ENCODE data around the gene ITGA3. TPM values are rescaled to one million over a fixed set of nuclear protein-coding genes. Genes with fewer than 3 reads are reported as not detected.

Gene ITGA3
- polyA plus RNA-seq, 2 donors = 38.3 to 41.8 TPM

DNA sequence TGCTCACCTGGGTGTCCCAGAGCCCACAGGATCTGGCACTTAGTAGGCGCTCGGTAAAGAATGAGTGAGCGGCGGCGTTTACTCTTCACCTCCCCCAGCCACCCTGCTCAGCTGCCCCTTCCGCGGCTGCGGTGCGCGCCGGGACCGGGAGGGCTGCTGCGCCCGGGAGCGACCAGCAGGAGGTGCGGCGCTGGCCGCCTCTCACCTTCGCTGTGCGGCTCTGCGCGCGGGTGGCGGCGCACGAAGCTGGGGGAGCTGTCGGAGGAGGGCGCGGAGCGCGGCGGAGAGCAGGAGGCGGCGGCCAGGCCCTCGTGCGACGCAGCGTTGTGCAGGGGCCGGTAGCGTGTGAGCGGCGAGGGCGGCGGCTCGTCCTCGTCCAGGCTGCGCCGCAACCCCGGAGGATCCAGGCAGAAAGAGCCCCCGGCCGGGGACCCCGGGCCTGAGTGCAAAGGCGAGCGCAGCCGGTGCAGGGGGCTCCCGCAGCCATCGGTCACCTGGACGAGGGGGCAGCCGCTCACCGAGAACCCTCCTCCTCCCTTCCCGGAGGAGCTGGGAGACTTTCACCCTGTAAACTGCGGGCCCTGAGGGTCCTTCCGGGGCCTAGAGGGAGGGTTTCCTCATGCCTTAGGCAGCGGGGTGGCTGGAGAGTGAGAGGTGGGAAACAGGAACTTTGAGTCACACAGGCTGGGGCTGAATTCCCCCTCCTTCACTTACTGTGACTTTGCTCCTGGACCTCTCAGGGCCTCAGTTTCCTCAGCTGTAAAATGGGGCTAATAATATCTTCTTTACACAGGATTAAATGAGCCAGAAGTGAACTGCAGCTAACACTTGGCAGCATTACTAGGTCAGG, 61.5 kb downstream of the ITGA3 start:
- no peak overlapping the region for H3K27ac ChIP-seq (ENCODE audit: low read depth in 2 of 2, low read length in 1 of 2)
- H3K4me3 ChIP-seq (ENCODE audit: low read depth in 1 of 2, low read length in 2 of 2) = no peak overlapping the region
- no peaks in the 10 kb centered on the region for H3K36me3 ChIP-seq (ENCODE audit: control insufficient read depth in 2 of 2, insufficient read depth in 2 of 2, low read length in 1 of 2)
- 12% methylated on average over 63 to 64 of the region's 64 CpGs for WGBS, 2 donors
- peaks cover under 1 to 10% of the 10 kb centered on the region in 2 donors for H3K4me1 ChIP-seq (ENCODE audit: control insufficient read depth in 2 of 2, insufficient read depth in 2 of 2, low read length in 1 of 2)
- H3K9me3 ChIP-seq (ENCODE audit: control insufficient read depth in 2 of 2, insufficient read depth in 1 of 2, low read depth in 1 of 2, low read length in 1 of 2) = no peaks in the 10 kb centered on the region
- no peaks in the 10 kb centered on the region for H3K27me3 ChIP-seq (ENCODE audit: control insufficient read depth in 1 of 2, insufficient read depth in 2 of 2, low read length in 2 of 2)

DNA sequence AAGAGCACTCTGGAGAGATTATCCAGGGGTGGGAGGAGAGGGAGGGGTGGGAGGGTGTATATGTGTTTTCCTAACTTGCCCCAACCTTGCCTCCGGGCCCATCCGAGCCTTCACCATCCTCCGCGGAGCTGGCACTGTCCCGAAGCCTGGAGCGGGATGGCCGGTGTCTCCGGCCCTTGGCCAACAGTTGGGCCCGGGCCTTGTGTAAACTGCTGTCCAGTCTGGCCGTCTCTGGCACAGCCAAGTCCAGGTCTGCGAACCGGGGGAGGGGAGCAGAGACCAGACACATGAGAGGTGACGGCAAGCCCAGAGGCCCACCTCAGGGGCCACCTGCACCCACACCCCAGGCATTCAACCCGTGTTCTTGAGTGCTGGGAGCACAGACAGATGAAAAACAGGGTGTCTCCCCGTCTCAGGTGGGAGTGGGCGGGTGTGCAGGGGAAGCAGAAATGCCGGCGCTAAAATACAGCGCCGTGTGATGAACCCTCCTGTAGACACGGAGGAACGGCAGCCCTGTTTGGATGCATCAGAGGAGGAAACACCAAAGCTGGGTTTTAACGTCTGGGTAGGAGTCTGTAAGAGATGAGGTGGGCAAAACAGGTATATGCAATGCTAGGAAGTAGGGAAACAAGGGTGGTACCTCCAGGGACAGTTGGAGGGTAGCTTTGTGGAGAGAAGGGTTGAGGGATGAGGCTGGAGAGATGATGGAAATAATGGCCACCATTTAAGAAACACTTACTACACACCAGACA, 62.3 kb downstream of the ITGA3 start:
- Histone ChIP-seq H3K4me3 (ENCODE audit: low read depth in 1 of 2, low read length in 2 of 2) (no peak overlapping the region), H3K36me3 (ENCODE audit: control insufficient read depth in 2 of 2, insufficient read depth in 2 of 2, low read length in 1 of 2) (no peaks in the 10 kb centered on the region), H3K9me3 (ENCODE audit: control insufficient read depth in 2 of 2, insufficient read depth in 1 of 2, low read depth in 1 of 2, low read length in 1 of 2) (no peaks in the 10 kb centered on the region), H3K4me1 (ENCODE audit: control insufficient read depth in 2 of 2, insufficient read depth in 2 of 2, low read length in 1 of 2) (peaks cover 0 to 3% of the 10 kb centered on the region in 2 donors), H3K27ac (ENCODE audit: low read depth in 2 of 2, low read length in 1 of 2) (no peak overlapping the region), H3K27me3 (ENCODE audit: control insufficient read depth in 1 of 2, insufficient read depth in 2 of 2, low read length in 2 of 2) (no peaks in the 10 kb centered on the region)
- WGBS, 2 donors = 66 to 69% methylated on average over 23 of the region's 23 CpGs

GRCh38 chr17:50118828-50119218, 62.9 kb downstream of the ITGA3 start:
- H3K27me3 ChIP-seq (ENCODE audit: control insufficient read depth in 1 of 2, insufficient read depth in 2 of 2, low read length in 2 of 2) = no peaks in the 10 kb centered on the region
- H3K4me1 ChIP-seq (ENCODE audit: control insufficient read depth in 2 of 2, insufficient read depth in 2 of 2, low read length in 1 of 2) = peaks cover under 1 to 6% of the 10 kb centered on the region in 2 donors
- no peak overlapping the region for H3K4me3 ChIP-seq (ENCODE audit: low read depth in 1 of 2, low read length in 2 of 2)
- 85 to 87% methylated on average over 4 of the region's 4 CpGs for WGBS, 2 donors
- H3K27ac ChIP-seq (ENCODE audit: low read depth in 2 of 2, low read length in 1 of 2) = no peak overlapping the region
- H3K9me3 ChIP-seq (ENCODE audit: control insufficient read depth in 2 of 2, insufficient read depth in 1 of 2, low read depth in 1 of 2, low read length in 1 of 2) = no peaks in the 10 kb centered on the region
- no peaks in the 10 kb centered on the region for H3K36me3 ChIP-seq (ENCODE audit: control insufficient read depth in 2 of 2, insufficient read depth in 2 of 2, low read length in 1 of 2)

GRCh38 chr17:50120475-50121253, 64.8 kb downstream of the ITGA3 start:
- H3K27ac ChIP-seq (ENCODE audit: low read depth in 2 of 2, low read length in 1 of 2) = no peak overlapping the region
- peaks cover 2 to 5% of the 10 kb centered on the region in 2 donors for H3K4me1 ChIP-seq (ENCODE audit: control insufficient read depth in 2 of 2, insufficient read depth in 2 of 2, low read length in 1 of 2)
- no peaks in the 10 kb centered on the region for H3K27me3 ChIP-seq (ENCODE audit: control insufficient read depth in 1 of 2, insufficient read depth in 2 of 2, low read length in 2 of 2)
- 88 to 90% methylated on average over 7 of the region's 7 CpGs for WGBS, 2 donors
- no peak overlapping the region for H3K4me3 ChIP-seq (ENCODE audit: low read depth in 1 of 2, low read length in 2 of 2)
- no peaks in the 10 kb centered on the region for H3K9me3 ChIP-seq (ENCODE audit: control insufficient read depth in 2 of 2, insufficient read depth in 1 of 2, low read depth in 1 of 2, low read length in 1 of 2)
- H3K36me3 ChIP-seq (ENCODE audit: control insufficient read depth in 2 of 2, insufficient read depth in 2 of 2, low read length in 1 of 2) = no peaks in the 10 kb centered on the region

DNA sequence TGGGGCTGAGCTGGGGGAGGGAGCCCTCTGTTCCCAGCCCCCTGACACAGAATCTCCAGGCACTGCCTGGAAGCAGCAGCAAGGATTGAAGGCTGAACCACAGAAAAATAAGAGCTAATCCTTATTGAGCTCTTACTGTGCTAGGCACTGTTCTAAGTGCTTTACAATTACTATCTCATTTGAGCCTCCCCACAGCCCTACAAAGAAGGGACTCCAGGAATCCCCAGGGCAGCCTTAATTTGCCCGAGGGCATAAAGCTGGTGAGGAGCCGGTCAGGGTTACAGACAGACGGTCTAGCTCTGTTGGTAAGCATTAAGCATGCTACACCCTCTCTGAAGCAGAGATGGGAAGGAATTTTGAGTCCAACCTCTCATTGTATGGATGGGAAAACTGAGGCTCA, 67.0 kb downstream of the ITGA3 start:
- peaks cover 2 to 5% of the 10 kb centered on the region in 2 donors for H3K4me1 ChIP-seq (ENCODE audit: control insufficient read depth in 2 of 2, insufficient read depth in 2 of 2, low read length in 1 of 2)
- H3K27ac ChIP-seq (ENCODE audit: low read depth in 2 of 2, low read length in 1 of 2) = no peak overlapping the region
- WGBS, 2 donors = 87 to 97% methylated on average over 3 of the region's 3 CpGs
- no peaks in the 10 kb centered on the region for H3K36me3 ChIP-seq (ENCODE audit: control insufficient read depth in 2 of 2, insufficient read depth in 2 of 2, low read length in 1 of 2)
- no peak overlapping the region for H3K4me3 ChIP-seq (ENCODE audit: low read depth in 1 of 2, low read length in 2 of 2)
- H3K9me3 ChIP-seq (ENCODE audit: control insufficient read depth in 2 of 2, insufficient read depth in 1 of 2, low read depth in 1 of 2, low read length in 1 of 2) = no peaks in the 10 kb centered on the region
- no peaks in the 10 kb centered on the region for H3K27me3 ChIP-seq (ENCODE audit: control insufficient read depth in 1 of 2, insufficient read depth in 2 of 2, low read length in 2 of 2)

GRCh38 chr17:50123649-50124349, 67.9 kb downstream of the ITGA3 start:
- H3K27me3 ChIP-seq (ENCODE audit: control insufficient read depth in 1 of 2, insufficient read depth in 2 of 2, low read length in 2 of 2) = no peaks in the 10 kb centered on the region
- 41 to 45% methylated on average over 12 of the region's 12 CpGs for WGBS, 2 donors

DNA sequence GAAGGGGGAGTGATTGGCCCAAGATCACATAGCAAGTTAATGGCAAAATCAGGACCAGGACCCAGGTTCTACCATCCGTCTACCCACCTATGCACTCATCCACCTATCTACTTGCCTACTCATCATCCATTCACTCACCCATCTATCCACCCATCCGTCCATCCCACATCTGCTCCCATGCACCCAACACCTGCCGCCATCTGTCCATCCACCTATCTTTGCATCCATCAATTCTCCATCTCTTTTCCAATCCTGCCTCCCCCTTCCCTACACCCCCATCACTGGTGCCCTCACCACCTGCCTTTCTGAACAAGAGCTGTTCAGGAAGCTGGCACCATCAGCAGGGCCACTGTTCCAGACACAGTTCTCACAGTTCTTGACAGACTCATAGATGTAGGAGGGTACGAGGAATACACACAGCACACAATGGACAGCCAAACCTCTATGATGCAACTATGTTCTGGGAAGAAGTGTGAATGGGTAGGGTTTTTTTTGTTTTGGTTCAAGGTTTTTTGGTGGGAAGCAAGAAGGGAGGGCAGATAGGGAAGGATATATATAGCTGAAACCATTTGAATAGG, 69.6 kb downstream of the ITGA3 start:
- H3K36me3 ChIP-seq (ENCODE audit: control insufficient read depth in 2 of 2, insufficient read depth in 2 of 2, low read length in 1 of 2) = no peaks in the 10 kb centered on the region
- H3K4me1 ChIP-seq (ENCODE audit: control insufficient read depth in 2 of 2, insufficient read depth in 2 of 2, low read length in 1 of 2) = peaks cover 5% of the 10 kb centered on the region in 2 donors
- H3K4me3 ChIP-seq (ENCODE audit: low read depth in 1 of 2, low read length in 2 of 2) = no peak overlapping the region
- 95 to 96% methylated on average over 4 of the region's 4 CpGs for WGBS, 2 donors
- no peaks in the 10 kb centered on the region for H3K9me3 ChIP-seq (ENCODE audit: control insufficient read depth in 2 of 2, insufficient read depth in 1 of 2, low read depth in 1 of 2, low read length in 1 of 2)
- no peak overlapping the region for H3K27ac ChIP-seq (ENCODE audit: low read depth in 2 of 2, low read length in 1 of 2)
- H3K27me3 ChIP-seq (ENCODE audit: control insufficient read depth in 1 of 2, insufficient read depth in 2 of 2, low read length in 2 of 2) = no peaks in the 10 kb centered on the region

More at GRCh38 chr17:50123649-50124349, 67.9 kb downstream of the ITGA3 start:
- Histone ChIP-seq H3K4me3 (ENCODE audit: low read depth in 1 of 2, low read length in 2 of 2) (no peak overlapping the region), H3K4me1 (ENCODE audit: control insufficient read depth in 2 of 2, insufficient read depth in 2 of 2, low read length in 1 of 2) (peaks cover 2 to 5% of the 10 kb centered on the region in 2 donors), H3K36me3 (ENCODE audit: control insufficient read depth in 2 of 2, insufficient read depth in 2 of 2, low read length in 1 of 2) (no peaks in the 10 kb centered on the region), H3K27ac (ENCODE audit: low read depth in 2 of 2, low read length in 1 of 2) (peak overlapping the region; percentile 17 to 33), H3K9me3 (ENCODE audit: control insufficient read depth in 2 of 2, insufficient read depth in 1 of 2, low read depth in 1 of 2, low read length in 1 of 2) (no peaks in the 10 kb centered on the region)

GRCh38 chr17:50127697-50128361, 71.9 kb downstream of the ITGA3 start:
- Histone ChIP-seq H3K27me3 (ENCODE audit: control insufficient read depth in 1 of 2, insufficient read depth in 2 of 2, low read length in 2 of 2) (no peaks in the 10 kb centered on the region), H3K9me3 (ENCODE audit: control insufficient read depth in 2 of 2, insufficient read depth in 1 of 2, low read depth in 1 of 2, low read length in 1 of 2) (no peaks in the 10 kb centered on the region), H3K27ac (ENCODE audit: low read depth in 2 of 2, low read length in 1 of 2) (no peak overlapping the region), H3K4me3 (ENCODE audit: low read depth in 1 of 2, low read length in 2 of 2) (no peak overlapping the region), H3K36me3 (ENCODE audit: control insufficient read depth in 2 of 2, insufficient read depth in 2 of 2, low read length in 1 of 2) (no peaks in the 10 kb centered on the region), H3K4me1 (ENCODE audit: control insufficient read depth in 2 of 2, insufficient read depth in 2 of 2, low read length in 1 of 2) (peaks cover 5% of the 10 kb centered on the region in 2 donors)
- WGBS, 2 donors = 58 to 65% methylated on average over 6 of the region's 6 CpGs
